MM.1S (cell line): ENCODE results near the gene SMCO1.

ENCODE experiments used
- DNase-seq: peaks from one replicate; pipeline ENCODE4 v3.0.0-alpha.2; 2015
- H2AFZ ChIP-seq: fragments of 300-600 bp; sonication (generic); 2 replicates; pipeline ENCODE4 v1.6.0; 2016; ENCODE audit warnings: antibody characterized with exemption, low read length
- H3F3A ChIP-seq: fragments of 300-600 bp; sonication (generic); 2 replicates; pipeline ENCODE4 v1.6.1; 2016; ENCODE audit warnings: mild to moderate bottlenecking, antibody characterized with exemption, low read length, moderate library complexity, mixed read lengths; ENCODE audit not compliant: insufficient read depth
- H3K27ac ChIP-seq: fragments of 300-600 bp; sonication (generic); 2 replicates; pipeline ENCODE4 v1.5.1; 2016; ENCODE audit warnings: mild to moderate bottlenecking, low read length
- H3K27me3 ChIP-seq: fragments of 300-600 bp; sonication (generic); replicated peaks from 2 replicates; pipeline ENCODE4 v1.6.0; 2016; ENCODE audit warnings: low read length; ENCODE audit not compliant: insufficient read depth
- H3K36me3 ChIP-seq: fragments of 300-600 bp; sonication (generic); replicated peaks from 2 replicates; pipeline ENCODE4 v1.6.1; 2016; ENCODE audit warnings: mild to moderate bottlenecking, low read length, mixed read lengths; ENCODE audit not compliant: insufficient read depth
- H3K4me1 ChIP-seq: fragments of 300-600 bp; sonication (generic); 2 replicates; pipeline ENCODE4 v1.6.1; 2016; ENCODE audit warnings: low read length, mixed read lengths
- H3K4me2 ChIP-seq: fragments of 300-600 bp; sonication (generic); 2 replicates; pipeline ENCODE4 v1.6.0; 2016; ENCODE audit warnings: low read depth, low read length
- H3K4me3 ChIP-seq: fragments of 300-600 bp; sonication (generic); 2 replicates; pipeline ENCODE4 v1.5.1; 2016; ENCODE audit warnings: low read length, mixed read lengths
- H3K79me2 ChIP-seq: fragments of 300-600 bp; sonication (generic); 2 replicates; pipeline ENCODE4 v1.6.1; 2016; ENCODE audit warnings: mixed run types, low read length, mixed read lengths
- H3K9ac ChIP-seq: fragments of 300-600 bp; sonication (generic); 2 replicates; pipeline ENCODE4 v1.6.1; 2016; ENCODE audit warnings: low read length, mixed read lengths
- H3K9me2 ChIP-seq: fragments of 300-600 bp; sonication (generic); replicated peaks from 2 replicates; pipeline ENCODE4 v1.6.1; 2016; ENCODE audit warnings: mild to moderate bottlenecking, low read length, mixed read lengths; ENCODE audit not compliant: insufficient read depth
- H3K9me3 ChIP-seq: fragments of 300-600 bp; sonication (generic); replicated peaks from 2 replicates; pipeline ENCODE4 v1.6.1; 2016; ENCODE audit warnings: mild to moderate bottlenecking, low read length, mixed read lengths; ENCODE audit not compliant: insufficient read depth
- H4K20me1 ChIP-seq: fragments of 300-600 bp; sonication (generic); 2 replicates; pipeline ENCODE4 v1.6.1; 2016; ENCODE audit warnings: mild to moderate bottlenecking, low read length, moderate library complexity, mixed read lengths; ENCODE audit not compliant: insufficient read depth
- EZH2 ChIP-seq: fragments of 300-600 bp; sonication (generic); optimal IDR thresholded peaks from 2 replicates; pipeline ENCODE3; 2017; ENCODE audit warnings: low read depth, mild to moderate bottlenecking, antibody characterized with exemption, low read length, mixed read lengths
- EZH2phosphoT487 ChIP-seq: fragments of 300-600 bp; sonication (generic); IDR thresholded peaks from 2 replicates; pipeline ENCODE4 v1.6.1; 2018; ENCODE audit warnings: antibody characterized with exemption, low read length
- TF ChIP-seq, protein P1 (sequence below): fragments of 300-600 bp; sonication (generic); IDR thresholded peaks from 2 replicates; pipeline ENCODE4 v1.5.1; 2016; ENCODE audit warnings: antibody characterized with exemption, low read length, mixed read lengths

Gene SMCO1

DNA sequence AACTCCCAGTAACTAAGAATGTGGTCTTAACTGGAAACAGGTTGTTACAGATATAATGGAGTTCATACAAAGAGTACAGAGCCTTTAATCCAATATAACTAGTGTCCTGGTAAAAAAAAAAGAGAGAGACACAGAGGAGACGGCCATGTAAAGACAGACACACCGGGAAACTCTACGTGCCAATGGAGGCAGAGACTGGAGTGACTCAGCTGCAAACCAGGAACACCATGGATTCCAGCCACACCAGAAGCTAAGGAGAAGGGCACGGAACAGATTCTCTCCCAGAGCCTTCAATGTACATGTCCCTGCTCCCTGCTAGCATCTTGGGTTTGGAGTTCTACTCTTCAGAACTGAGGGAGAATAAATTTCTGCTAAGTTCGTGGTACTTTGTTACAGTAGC lies 16.1 kb downstream of the SMCO1 start:
- H3K4me2 ChIP-seq = peak overlapping the region; percentile 93; the same call in 1 of the 2 replicates
- no peaks in the 10 kb centered on the region for H3K9me3 ChIP-seq
- H4K20me1 ChIP-seq = peaks cover 54% of the 10 kb centered on the region
- H3K9me2 ChIP-seq = no peaks in the 10 kb centered on the region
- TF ChIP-seq EZH2phosphoT487 (no peak), EZH2 (no peak)
- TF ChIP-seq, protein P1, sequence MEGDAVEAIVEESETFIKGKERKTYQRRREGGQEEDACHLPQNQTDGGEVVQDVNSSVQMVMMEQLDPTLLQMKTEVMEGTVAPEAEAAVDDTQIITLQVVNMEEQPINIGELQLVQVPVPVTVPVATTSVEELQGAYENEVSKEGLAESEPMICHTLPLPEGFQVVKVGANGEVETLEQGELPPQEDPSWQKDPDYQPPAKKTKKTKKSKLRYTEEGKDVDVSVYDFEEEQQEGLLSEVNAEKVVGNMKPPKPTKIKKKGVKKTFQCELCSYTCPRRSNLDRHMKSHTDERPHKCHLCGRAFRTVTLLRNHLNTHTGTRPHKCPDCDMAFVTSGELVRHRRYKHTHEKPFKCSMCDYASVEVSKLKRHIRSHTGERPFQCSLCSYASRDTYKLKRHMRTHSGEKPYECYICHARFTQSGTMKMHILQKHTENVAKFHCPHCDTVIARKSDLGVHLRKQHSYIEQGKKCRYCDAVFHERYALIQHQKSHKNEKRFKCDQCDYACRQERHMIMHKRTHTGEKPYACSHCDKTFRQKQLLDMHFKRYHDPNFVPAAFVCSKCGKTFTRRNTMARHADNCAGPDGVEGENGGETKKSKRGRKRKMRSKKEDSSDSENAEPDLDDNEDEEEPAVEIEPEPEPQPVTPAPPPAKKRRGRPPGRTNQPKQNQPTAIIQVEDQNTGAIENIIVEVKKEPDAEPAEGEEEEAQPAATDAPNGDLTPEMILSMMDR = no peak
- peaks cover 14% of the 10 kb centered on the region for H3K4me1 ChIP-seq
- no peak for DNase-seq
- no peak overlapping the region for H3K27ac ChIP-seq
- H3K79me2 ChIP-seq = peaks cover 92% of the 10 kb centered on the region
- H3K9ac ChIP-seq = no peak overlapping the region
- no peaks in the 10 kb centered on the region for H3K27me3 ChIP-seq
- no peak overlapping the region for H2AFZ ChIP-seq
- H3K36me3 ChIP-seq = no peaks in the 10 kb centered on the region
- H3K4me3 ChIP-seq = no peak overlapping the region
- H3F3A ChIP-seq = peaks cover 33% of the 10 kb centered on the region

DNA sequence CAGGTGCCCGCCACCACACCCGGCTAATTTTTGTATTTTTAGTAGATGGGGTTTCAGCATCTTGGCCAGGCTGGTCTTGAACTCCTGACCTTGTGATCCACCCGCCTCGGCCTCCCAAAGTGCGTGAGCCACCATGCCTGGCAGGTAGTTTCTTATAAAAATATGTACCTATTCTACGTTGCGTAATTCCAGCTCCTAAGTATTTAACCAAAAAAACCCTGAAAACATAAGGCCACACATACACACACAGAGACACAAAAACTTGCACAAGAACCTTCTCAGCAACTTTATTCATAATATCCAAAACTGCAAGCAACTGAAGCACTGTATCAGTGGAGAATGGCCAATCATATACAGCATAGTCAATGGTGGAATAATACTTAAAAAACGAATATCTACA lies 16.8 kb downstream of the SMCO1 start:
- peaks cover 28% of the 10 kb centered on the region for H3F3A ChIP-seq
- no peak overlapping the region for H3K4me3 ChIP-seq
- TF ChIP-seq, protein P1 = no peak
- TF ChIP-seq EZH2phosphoT487 (no peak), EZH2 (no peak)
- H3K9me3 ChIP-seq = no peaks in the 10 kb centered on the region
- no peaks in the 10 kb centered on the region for H3K9me2 ChIP-seq
- no peaks in the 10 kb centered on the region for H3K27me3 ChIP-seq
- no peak for DNase-seq
- H3K9ac ChIP-seq = no peak overlapping the region
- peaks cover 100% of the 10 kb centered on the region for H3K79me2 ChIP-seq
- H3K4me2 ChIP-seq = no peak overlapping the region
- peaks cover 57% of the 10 kb centered on the region for H4K20me1 ChIP-seq
- no peak overlapping the region for H3K27ac ChIP-seq
- H3K36me3 ChIP-seq = no peaks in the 10 kb centered on the region
- H3K4me1 ChIP-seq = peaks cover 14% of the 10 kb centered on the region
- no peak overlapping the region for H2AFZ ChIP-seq

DNA sequence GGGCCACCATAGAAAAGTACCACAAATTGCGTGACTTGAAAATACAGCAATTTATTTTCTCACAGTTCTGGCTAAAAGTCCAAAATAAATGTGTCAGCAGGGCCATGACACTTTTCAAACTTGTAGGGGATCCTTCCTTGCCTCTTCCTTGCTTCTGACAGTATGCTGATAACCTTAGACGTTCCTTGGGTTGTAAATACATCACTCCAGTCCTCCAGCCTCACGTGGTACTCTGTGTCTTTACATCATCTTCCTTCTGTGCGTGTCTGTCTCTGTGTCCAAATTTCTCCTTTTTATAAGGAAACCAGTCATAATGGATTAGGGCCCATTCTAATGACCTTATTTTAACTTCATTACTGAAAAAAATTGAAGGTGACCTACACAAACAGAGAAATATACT lies 19.0 kb downstream of the SMCO1 start:
- Histone ChIP-seq H4K20me1 (peaks cover 63% of the 10 kb centered on the region), H3K4me1 (peaks cover 14% of the 10 kb centered on the region), H3K27me3 (no peaks in the 10 kb centered on the region), H2AFZ (no peak overlapping the region), H3K9me2 (no peaks in the 10 kb centered on the region), H3K9ac (no peak overlapping the region), H3K36me3 (no peaks in the 10 kb centered on the region), H3K27ac (no peak overlapping the region), H3K4me2 (no peak overlapping the region), H3K9me3 (no peaks in the 10 kb centered on the region), H3K4me3 (no peak overlapping the region), H3F3A (peaks cover 8% of the 10 kb centered on the region), H3K79me2 (peaks cover 99% of the 10 kb centered on the region)
- no peak for DNase-seq
- TF ChIP-seq EZH2phosphoT487 = no peak
- TF ChIP-seq, protein P1 = no peak
- TF ChIP-seq EZH2 = no peak
